Kidney epithelial cell (primary cell): ENCODE results near the gene ALK. TPM values are rescaled to one million over a fixed set of nuclear protein-coding genes. Genes with fewer than 3 reads are reported as not detected.

Source experiments
- DNase-seq: peaks from one replicate; pipeline ENCODE4 v3.0.0-alpha.2; 2010; ENCODE audit warnings: low read depth
- H3K27me3 ChIP-seq: 2 replicates; pipeline ENCODE4 v1.6.0; 2011; ENCODE audit warnings: low read length; ENCODE audit not compliant: control insufficient read depth, insufficient read depth
- H3K36me3 ChIP-seq: 2 replicates; pipeline ENCODE4 v1.5.1; 2011; ENCODE audit warnings: low read length; ENCODE audit not compliant: control insufficient read depth, insufficient read depth
- H3K4me3 ChIP-seq: 2 replicates; pipeline ENCODE4 v1.5.1; 2011; ENCODE audit warnings: low read depth, mild to moderate bottlenecking, control low read depth, low read length
- total RNA-seq: library from RNA; depleted of rRNA; stranded (reverse); fragments of >200 nt; gene quantifications from 2 replicates; pipeline ENCODE4 v1.2.3, GENCODE V29; 2015
- TF ChIP-seq, protein P1 (sequence below): IDR thresholded peaks from 2 replicates; pipeline ENCODE4 v1.5.1; 2011; ENCODE audit warnings: mild to moderate bottlenecking, moderate library complexity, low read length, control low read depth, inconsistent platforms; ENCODE audit not compliant: insufficient read depth, poor library complexity, severe bottlenecking

The ALK gene
- total RNA-seq, 1 donor from 2014 or later, result not detected

DNA sequence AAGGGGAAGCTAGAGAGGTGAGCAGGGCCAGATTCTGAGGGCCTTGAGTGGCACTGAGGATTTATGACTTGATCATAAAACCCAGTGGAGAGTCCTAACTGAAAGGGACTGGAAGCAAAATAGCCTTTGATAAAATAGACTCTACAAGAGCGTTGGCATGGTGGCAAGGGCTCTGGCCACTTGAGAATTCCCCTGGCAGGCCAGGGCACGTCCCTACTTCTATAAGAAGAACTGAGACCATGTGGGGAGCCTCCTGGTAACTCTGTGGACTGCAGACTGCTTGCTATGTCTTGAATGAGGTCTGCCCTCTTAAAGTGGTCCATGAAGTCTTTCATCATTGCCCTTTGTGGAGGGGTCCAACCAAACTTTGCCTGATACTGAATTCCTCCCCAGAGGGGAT is 324.8 kb downstream of the ALK start:
- H3K4me3 ChIP-seq, result no peak overlapping the region
- H3K36me3 ChIP-seq, result no peaks in the 10 kb centered on the region
- no peak for DNase-seq
- H3K27me3 ChIP-seq, result no peaks in the 10 kb centered on the region
- TF ChIP-seq, protein P1, sequence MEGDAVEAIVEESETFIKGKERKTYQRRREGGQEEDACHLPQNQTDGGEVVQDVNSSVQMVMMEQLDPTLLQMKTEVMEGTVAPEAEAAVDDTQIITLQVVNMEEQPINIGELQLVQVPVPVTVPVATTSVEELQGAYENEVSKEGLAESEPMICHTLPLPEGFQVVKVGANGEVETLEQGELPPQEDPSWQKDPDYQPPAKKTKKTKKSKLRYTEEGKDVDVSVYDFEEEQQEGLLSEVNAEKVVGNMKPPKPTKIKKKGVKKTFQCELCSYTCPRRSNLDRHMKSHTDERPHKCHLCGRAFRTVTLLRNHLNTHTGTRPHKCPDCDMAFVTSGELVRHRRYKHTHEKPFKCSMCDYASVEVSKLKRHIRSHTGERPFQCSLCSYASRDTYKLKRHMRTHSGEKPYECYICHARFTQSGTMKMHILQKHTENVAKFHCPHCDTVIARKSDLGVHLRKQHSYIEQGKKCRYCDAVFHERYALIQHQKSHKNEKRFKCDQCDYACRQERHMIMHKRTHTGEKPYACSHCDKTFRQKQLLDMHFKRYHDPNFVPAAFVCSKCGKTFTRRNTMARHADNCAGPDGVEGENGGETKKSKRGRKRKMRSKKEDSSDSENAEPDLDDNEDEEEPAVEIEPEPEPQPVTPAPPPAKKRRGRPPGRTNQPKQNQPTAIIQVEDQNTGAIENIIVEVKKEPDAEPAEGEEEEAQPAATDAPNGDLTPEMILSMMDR, result no peak

DNA sequence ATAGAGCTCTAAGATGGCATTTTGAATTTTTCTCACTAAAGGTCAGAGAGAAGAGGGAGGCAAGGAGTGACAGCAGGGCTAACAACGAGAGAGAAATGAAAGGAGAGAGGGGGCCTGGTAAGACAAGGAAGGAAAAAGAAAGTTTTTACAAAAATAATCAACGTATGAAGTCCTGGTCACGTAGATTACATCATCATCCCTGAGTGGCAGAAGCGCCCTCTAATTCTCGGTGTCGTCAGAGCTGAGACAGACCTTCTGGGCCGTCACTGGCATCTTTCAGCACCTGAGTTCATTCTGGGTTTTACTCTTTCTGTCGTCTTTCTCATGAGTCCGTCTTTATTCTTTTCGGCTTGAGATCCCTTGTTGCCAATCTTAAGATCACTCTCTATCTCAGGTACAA is 329.8 kb downstream of the ALK start:
- H3K4me3 ChIP-seq, result no peak overlapping the region
- TF ChIP-seq, protein P1, result no peak
- no peak for DNase-seq
- H3K27me3 ChIP-seq, result no peaks in the 10 kb centered on the region
- H3K36me3 ChIP-seq, result no peaks in the 10 kb centered on the region

DNA sequence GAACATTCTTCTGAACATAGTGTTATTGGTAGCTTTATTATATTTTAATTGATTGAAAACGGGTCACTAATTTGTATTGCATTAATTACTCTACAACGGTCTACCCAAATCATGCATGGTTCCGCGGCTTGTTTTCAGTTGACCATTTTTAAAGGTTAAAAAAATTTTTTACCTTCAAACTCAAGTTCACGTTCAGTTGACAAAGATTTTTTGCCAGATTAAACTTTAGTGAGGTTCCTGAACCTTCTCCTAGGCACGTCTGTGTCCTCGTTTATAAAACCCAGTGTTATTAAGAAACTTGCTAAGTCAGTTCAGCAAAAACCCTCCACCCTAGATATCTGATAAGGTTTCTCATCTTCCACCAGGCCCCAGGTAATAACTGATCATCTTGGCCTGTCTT is 331.2 kb downstream of the ALK start:
- Histone ChIP-seq H3K36me3 (no peaks in the 10 kb centered on the region), H3K27me3 (no peaks in the 10 kb centered on the region), H3K4me3 (no peak overlapping the region)
- no peak for DNase-seq
- TF ChIP-seq, protein P1, result no peak

DNA sequence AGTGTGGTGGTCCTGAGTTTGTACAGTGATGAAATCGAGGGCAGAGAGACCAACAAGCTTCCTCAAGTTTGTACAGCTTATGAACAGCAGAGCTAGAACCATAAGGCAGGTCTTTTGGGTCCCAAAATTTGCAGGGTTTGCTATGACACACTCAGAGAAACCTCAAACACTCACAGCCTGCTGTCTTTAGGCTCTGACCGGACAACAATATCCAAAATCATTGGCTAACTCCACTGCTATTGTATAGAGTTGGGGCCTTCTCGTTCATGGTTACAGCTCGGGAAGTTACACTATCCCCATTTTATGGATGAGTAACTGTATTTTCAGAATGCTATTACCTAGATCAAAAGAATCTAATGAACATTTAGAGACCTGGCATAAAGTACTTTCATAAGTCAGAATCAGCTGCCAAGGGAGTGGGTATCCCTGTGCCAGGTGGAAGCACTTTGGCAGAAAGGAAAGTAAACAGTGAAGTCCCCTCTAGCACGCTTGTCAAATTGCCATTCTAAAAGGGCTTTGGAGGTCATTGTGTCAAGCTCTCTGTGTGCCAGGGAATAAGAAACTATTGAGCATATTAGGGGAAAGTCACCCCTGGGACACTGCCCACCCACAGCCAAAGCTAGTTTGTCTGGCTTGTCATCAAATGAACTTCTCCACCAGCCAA is 331.8 kb downstream of the ALK start:
- TF ChIP-seq, protein P1, result no peak
- no peaks in the 10 kb centered on the region for H3K36me3 ChIP-seq
- DNase-seq, result no peak
- H3K27me3 ChIP-seq, result no peaks in the 10 kb centered on the region
- no peak overlapping the region for H3K4me3 ChIP-seq

DNA sequence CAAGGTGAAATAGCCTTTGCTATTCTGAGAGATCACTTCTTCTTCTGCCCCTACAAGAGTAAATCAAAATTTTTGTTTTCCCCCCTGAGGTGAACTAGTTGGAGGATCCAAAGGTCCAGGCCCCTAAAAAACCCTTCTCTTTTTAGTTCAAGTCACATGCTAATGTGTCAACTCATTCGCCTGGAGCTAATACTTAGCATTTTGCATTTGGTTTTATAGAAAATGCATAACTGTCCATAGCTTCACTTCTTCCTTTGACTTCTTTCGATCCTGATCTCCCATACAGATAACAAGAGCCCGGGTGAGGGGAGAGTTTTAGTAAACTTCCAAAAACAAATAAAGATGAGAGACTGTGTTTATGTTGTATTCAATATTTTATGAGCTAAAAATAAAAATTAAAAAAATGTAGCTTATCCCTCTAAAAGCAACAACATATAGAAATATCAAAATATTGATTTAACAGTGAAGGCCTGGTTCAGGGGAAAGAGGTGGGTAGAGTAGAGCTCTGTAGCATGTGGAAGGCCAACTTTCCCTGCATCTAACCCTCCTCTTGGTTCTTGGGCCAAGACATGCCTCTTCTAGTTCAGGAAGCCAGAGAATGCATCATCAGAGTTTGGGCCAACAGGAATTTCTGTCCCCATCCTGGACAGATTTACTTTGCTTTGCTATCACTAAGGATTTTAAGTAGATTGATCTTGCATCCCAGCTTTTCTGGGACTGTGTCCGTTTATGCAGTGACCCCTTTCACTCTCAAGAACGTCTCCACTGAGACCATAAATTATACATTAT is 333.8 kb downstream of the ALK start:
- H3K27me3 ChIP-seq, result no peaks in the 10 kb centered on the region
- H3K36me3 ChIP-seq, result no peaks in the 10 kb centered on the region
- TF ChIP-seq, protein P1, result no peak
- no peak for DNase-seq
- no peak overlapping the region for H3K4me3 ChIP-seq
